Measurements from ENCODE around the gene PLPP3. TPM values are rescaled to one million over a fixed set of nuclear protein-coding genes. Genes with fewer than 3 reads are reported as not detected.

PLPP3 gene
- total RNA-seq, 1 donor from 2014 or later: not detected

GRCh38 chr1:56490619-56491018 lies 88.7 kb downstream of the PLPP3 start:
- Mint-ChIP-seq H3K4me1 (ENCODE audit: low read depth) (no peaks in the 10 kb centered on the region), H3K36me3 (ENCODE audit: low read depth) (no peaks in the 10 kb centered on the region), H3K27ac (no peak overlapping the region), H3K4me3 (ENCODE audit: low read depth) (no peak overlapping the region), H3K9me3 (no peaks in the 10 kb centered on the region), H3K27me3 (ENCODE audit: low read depth) (no peaks in the 10 kb centered on the region)
- intact Hi-C loops (cut with micrococcal nuclease): no loop called here
- no peak for DNase-seq (ENCODE audit: low spot score)

DNA sequence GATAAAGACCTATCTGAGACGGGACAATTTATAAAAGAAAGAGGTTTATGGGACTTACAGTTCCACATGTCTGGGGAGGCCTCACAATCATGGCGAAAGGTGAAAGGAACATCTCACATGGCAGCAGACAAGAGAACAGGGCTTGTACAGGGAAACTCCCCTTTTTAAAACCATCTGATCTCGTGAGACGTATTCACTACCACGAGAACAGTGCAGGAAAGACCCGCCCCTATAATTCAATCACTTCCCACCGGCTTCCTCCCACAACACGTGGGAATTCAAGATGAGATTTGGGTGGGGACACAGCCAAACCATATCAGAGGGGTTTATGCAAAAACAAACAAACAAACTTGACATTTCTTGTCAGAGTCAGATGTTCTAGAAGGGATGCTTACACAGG lies 89.7 kb downstream of the PLPP3 start:
- no peaks in the 10 kb centered on the region for H3K4me1 Mint-ChIP-seq (ENCODE audit: low read depth)
- H3K9me3 Mint-ChIP-seq: no peaks in the 10 kb centered on the region
- H3K4me3 Mint-ChIP-seq (ENCODE audit: low read depth): no peak overlapping the region
- no peaks in the 10 kb centered on the region for H3K27me3 Mint-ChIP-seq (ENCODE audit: low read depth)
- intact Hi-C loops (cut with micrococcal nuclease): no loop called here
- no peak for DNase-seq (ENCODE audit: low spot score)
- H3K27ac Mint-ChIP-seq: no peak overlapping the region
- no peaks in the 10 kb centered on the region for H3K36me3 Mint-ChIP-seq (ENCODE audit: low read depth)

GRCh38 chr1:56484695-56485094 lies 94.7 kb downstream of the PLPP3 start:
- DNase-seq (ENCODE audit: low spot score): no peak
- Mint-ChIP-seq H3K36me3 (ENCODE audit: low read depth) (no peaks in the 10 kb centered on the region), H3K27ac (no peak overlapping the region), H3K27me3 (ENCODE audit: low read depth) (peaks cover 2% of the 10 kb centered on the region), H3K4me3 (ENCODE audit: low read depth) (no peak overlapping the region), H3K9me3 (no peaks in the 10 kb centered on the region), H3K4me1 (ENCODE audit: low read depth) (no peaks in the 10 kb centered on the region)
- intact Hi-C loops (cut with micrococcal nuclease): no loop called here

DNA sequence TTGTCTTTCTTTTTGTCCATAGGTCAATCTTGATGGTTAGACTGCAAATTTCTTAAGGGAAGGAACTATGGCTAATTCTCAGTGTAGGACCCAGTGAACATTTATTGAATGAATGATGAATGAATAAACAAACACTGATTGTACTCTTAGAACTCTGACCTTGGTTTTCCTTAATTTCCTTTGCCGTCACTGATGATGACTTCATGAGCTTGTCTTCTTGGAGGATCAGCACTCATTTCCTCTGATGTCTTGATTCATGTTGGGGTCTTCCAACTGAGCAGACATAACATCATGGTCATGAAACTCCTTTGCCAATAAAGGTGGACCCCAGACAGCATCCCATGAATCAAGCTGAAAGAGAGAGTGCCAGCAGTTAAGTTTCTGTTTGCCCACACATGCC lies 96.3 kb downstream of the PLPP3 start:
- H3K4me1 Mint-ChIP-seq (ENCODE audit: low read depth): no peaks in the 10 kb centered on the region
- DNase-seq (ENCODE audit: low spot score): no peak
- no peaks in the 10 kb centered on the region for H3K36me3 Mint-ChIP-seq (ENCODE audit: low read depth)
- intact Hi-C loops (cut with micrococcal nuclease): no loop called here
- H3K4me3 Mint-ChIP-seq (ENCODE audit: low read depth): no peak overlapping the region
- H3K27ac Mint-ChIP-seq: no peak overlapping the region
- no peaks in the 10 kb centered on the region for H3K9me3 Mint-ChIP-seq
- peaks cover 13% of the 10 kb centered on the region for H3K27me3 Mint-ChIP-seq (ENCODE audit: low read depth)

DNA sequence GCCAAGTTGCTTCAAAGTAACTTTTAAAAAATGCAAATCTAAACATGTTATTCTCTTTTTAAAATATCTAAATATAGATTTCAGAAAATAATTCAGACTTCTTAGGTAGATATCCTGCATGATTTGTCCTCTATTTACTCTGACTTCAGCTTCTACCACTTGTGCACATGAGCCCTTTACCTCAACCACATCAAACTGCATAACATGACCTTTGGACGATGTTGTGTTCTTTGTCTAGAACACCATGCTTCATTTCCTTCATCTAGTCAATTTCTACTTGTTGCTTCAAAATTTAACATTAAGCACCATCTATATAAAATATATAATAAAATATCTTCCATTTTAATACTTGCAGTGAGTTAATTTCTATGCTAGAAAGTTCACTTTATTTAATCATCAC lies 96.9 kb downstream of the PLPP3 start:
- H3K27me3 Mint-ChIP-seq (ENCODE audit: low read depth): peaks cover 15% of the 10 kb centered on the region
- H3K4me3 Mint-ChIP-seq (ENCODE audit: low read depth): no peak overlapping the region
- H3K27ac Mint-ChIP-seq: no peak overlapping the region
- DNase-seq (ENCODE audit: low spot score): no peak
- H3K36me3 Mint-ChIP-seq (ENCODE audit: low read depth): no peaks in the 10 kb centered on the region
- H3K4me1 Mint-ChIP-seq (ENCODE audit: low read depth): no peaks in the 10 kb centered on the region
- intact Hi-C loops (cut with micrococcal nuclease): no loop called here
- no peaks in the 10 kb centered on the region for H3K9me3 Mint-ChIP-seq

GRCh38 chr1:56481140-56481694 lies 98.1 kb downstream of the PLPP3 start:
- H3K27ac Mint-ChIP-seq: no peak overlapping the region
- DNase-seq (ENCODE audit: low spot score): no peak
- no peaks in the 10 kb centered on the region for H3K36me3 Mint-ChIP-seq (ENCODE audit: low read depth)
- no peaks in the 10 kb centered on the region for H3K9me3 Mint-ChIP-seq
- H3K4me3 Mint-ChIP-seq (ENCODE audit: low read depth): no peak overlapping the region
- no peaks in the 10 kb centered on the region for H3K4me1 Mint-ChIP-seq (ENCODE audit: low read depth)
- intact Hi-C loops (cut with micrococcal nuclease): no loop called here
- H3K27me3 Mint-ChIP-seq (ENCODE audit: low read depth): peaks cover 23% of the 10 kb centered on the region

DNA sequence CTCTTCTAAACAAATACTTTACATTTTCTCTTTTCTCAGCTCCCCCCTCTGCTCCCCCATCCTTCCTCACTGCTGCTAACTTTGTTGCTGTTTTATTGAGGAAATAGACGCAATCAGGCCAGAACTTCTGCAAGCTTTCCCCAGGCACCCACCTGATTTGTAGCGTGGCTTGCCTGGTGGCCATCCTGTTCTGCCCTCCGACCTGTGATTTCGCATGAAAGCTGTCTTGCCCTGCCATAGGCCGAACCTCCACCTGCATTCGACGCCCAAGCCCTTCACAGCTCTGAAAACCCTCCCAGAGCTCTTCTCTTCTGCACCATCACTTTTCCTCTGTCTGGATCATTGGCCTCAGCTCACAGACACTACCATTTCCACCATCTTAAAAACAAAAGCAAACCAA lies 100.6 kb downstream of the PLPP3 start:
- intact Hi-C loops (cut with micrococcal nuclease): no loop called here
- H3K4me1 Mint-ChIP-seq (ENCODE audit: low read depth): no peaks in the 10 kb centered on the region
- no peak overlapping the region for H3K27ac Mint-ChIP-seq

DNA sequence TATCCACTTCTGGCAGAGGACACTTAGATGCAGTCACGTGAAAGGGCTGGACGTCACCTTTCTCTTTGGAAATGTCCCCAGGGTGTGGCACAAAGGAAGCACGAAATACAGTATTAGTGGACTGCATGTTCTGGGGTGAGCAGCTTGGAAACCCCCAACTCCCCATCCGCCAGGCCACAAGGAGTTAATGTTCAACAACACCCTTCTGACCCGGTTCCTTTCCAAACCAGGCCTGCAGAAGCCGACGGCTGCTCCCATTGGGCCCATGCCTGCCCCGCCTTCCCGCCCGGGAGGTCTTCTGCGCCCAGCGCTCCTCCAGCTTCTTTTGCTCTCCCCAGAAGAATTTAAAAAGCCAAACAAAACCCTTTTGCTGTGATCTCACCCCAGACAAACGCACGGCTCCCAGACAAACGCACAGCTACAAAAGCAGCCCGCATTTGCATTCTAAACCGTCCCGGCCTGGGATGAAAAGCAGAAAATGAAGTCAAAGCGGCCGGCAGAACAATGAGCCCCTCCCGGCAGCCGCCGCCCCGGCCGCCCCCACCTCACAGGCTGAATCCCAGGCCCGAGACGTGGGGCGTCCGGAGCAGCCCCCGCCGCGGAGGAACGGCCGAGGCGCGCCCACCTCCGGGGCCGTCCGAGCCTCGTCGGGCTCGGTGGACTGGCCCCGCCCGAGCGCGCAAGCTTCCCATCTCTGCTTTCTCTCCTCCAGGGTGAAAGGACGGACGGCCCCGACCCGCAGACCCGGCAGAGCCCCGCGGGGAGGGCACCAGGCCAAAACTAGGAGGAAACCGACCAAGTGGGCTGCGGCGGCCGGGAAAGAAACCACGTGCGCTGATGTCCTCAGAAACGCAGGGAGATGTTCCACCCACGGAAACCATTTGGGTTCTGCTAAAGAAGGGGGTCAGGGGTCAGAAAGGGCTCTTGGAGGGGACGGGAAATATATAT lies 101.9 kb downstream of the PLPP3 start:
- no peaks in the 10 kb centered on the region for H3K4me1 Mint-ChIP-seq (ENCODE audit: low read depth)

More for the DNA sequence above, 100.6 kb downstream of the PLPP3 start:
- Mint-ChIP-seq H3K9me3 (no peaks in the 10 kb centered on the region), H3K27me3 (ENCODE audit: low read depth) (peaks cover 25% of the 10 kb centered on the region), H3K4me3 (ENCODE audit: low read depth) (no peak overlapping the region), H3K36me3 (ENCODE audit: low read depth) (no peaks in the 10 kb centered on the region)
- DNase-seq (ENCODE audit: low spot score): no peak

DNA sequence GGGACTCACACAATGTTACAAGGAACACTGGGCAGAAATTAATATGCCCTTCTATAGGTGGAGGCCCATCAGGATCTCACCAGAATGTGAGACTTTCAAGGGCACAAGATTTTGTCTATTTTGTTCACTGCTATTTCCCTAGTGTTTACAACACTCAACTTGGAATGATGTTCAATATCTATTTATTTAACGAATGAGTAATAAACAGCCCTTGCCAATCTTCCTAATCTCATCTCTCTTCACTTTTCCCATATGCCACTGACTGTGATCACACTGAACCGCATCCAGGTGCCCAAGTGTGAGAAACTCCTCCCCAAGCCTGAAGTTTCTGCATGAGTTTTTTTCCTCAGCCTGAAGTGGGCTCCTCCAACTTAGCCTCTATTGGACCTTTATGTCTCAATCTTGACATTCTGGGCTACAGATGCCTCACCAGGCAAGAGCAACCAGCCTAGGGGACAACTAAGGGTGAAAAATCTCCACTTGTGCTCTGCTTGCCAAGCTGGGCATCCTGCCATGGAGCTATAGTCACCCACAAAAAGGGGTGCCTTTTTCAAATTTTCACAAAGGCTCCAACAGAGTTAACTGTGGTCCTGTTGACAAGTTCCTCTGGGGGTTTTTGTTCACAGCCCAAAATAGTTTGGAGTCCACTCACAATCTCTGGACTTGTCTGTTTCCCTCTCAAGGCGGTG lies 105.6 kb downstream of the PLPP3 start:
- Mint-ChIP-seq H3K27ac (no peak overlapping the region), H3K4me1 (ENCODE audit: low read depth) (no peaks in the 10 kb centered on the region), H3K9me3 (no peaks in the 10 kb centered on the region), H3K27me3 (ENCODE audit: low read depth) (peaks cover 19% of the 10 kb centered on the region), H3K4me3 (ENCODE audit: low read depth) (no peak overlapping the region), H3K36me3 (ENCODE audit: low read depth) (no peaks in the 10 kb centered on the region)
- intact Hi-C loops (cut with micrococcal nuclease): no loop called here
- no peak for DNase-seq (ENCODE audit: low spot score)

More for the DNA sequence above, 101.9 kb downstream of the PLPP3 start:
- no peak for DNase-seq (ENCODE audit: low spot score)
- Mint-ChIP-seq H3K4me3 (ENCODE audit: low read depth) (no peak overlapping the region), H3K9me3 (no peaks in the 10 kb centered on the region), H3K27ac (no peak overlapping the region), H3K27me3 (ENCODE audit: low read depth) (peaks cover 25% of the 10 kb centered on the region), H3K36me3 (ENCODE audit: low read depth) (no peaks in the 10 kb centered on the region)
- intact Hi-C loops (cut with micrococcal nuclease): no loop called here

DNA sequence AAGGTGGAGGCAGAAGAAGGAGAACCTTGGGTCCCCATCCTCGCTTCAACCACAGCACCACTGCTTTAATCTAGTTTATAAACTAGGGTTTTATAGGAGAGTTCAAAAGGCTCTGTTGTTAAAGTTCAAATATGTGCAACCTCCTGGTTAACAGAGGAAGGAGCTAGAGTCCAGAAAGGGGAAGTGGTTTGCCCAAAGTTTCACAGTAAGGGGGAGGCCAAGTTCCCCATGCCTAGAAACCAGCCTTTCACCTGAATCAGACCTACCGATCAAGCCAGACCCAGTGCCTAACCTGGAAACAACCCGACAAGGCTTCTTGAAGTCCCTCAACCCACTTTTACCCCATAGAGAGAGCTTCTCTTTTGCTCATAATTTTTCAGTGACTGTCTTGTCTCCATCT lies 106.5 kb downstream of the PLPP3 start:
- no peak overlapping the region for H3K27ac Mint-ChIP-seq
- H3K36me3 Mint-ChIP-seq (ENCODE audit: low read depth): no peaks in the 10 kb centered on the region
- intact Hi-C loops (cut with micrococcal nuclease): no loop called here
- H3K4me3 Mint-ChIP-seq (ENCODE audit: low read depth): no peak overlapping the region
- H3K9me3 Mint-ChIP-seq: no peaks in the 10 kb centered on the region
- H3K27me3 Mint-ChIP-seq (ENCODE audit: low read depth): peaks cover 13% of the 10 kb centered on the region
- no peak for DNase-seq (ENCODE audit: low spot score)
- H3K4me1 Mint-ChIP-seq (ENCODE audit: low read depth): no peaks in the 10 kb centered on the region

DNA sequence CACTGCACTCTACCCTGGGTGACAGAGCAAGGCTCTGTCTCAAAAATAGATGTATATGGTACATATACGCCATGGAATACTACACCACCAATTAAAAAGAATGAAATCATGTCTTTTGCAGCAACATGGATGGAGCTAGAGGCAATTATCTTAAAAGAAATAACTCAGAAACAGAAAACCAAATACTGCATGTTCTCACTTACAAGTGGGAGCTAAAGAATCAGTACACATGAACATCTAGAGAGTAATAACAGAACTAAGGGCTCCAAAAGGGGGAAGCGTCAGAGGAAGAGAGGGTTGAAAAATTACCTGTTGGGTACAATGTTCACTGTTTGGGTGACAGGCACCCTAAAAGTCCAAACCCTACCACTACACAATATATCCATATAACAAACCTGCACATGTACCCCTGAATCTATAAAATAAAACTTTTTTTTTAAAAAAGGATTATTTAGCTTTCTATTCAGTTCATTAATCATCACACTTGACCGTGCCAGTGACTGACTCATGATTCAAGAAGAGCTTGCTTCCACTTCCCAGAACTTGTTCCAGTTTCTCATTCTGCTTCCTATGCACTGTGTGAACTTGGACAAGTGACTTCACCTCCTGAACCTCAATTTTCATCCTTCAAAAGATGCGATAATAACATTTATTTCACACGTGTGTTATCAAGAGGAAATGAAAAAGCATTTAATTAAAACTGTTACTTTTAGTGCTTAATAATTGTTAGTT lies 109.6 kb downstream of the PLPP3 start:
- Mint-ChIP-seq H3K27me3 (ENCODE audit: low read depth) (no peaks in the 10 kb centered on the region), H3K36me3 (ENCODE audit: low read depth) (no peaks in the 10 kb centered on the region), H3K4me1 (ENCODE audit: low read depth) (no peaks in the 10 kb centered on the region), H3K27ac (no peak overlapping the region), H3K9me3 (no peaks in the 10 kb centered on the region), H3K4me3 (ENCODE audit: low read depth) (no peak overlapping the region)
- DNase-seq (ENCODE audit: low spot score): no peak
- intact Hi-C loops (cut with micrococcal nuclease): no loop called here

DNA sequence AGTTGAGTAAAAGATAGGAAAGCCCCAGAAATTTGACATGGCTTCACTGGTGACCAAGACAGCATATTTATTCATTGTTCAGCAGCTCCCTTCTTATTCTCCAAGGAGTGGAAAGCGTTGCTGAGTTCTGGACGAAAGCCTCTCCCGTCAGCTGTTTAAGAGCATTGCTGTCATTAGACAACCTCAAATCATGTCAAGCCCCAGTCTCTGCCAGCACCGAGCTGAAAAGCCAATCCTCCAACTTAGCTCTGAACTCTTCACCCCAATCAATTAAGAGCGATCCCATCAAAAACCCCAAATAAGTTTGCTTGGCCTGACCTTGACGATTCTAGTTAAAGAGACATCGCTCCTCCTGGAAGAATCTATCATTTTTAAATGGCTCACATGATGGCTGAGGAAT lies 110.8 kb downstream of the PLPP3 start:
- no peaks in the 10 kb centered on the region for H3K27me3 Mint-ChIP-seq (ENCODE audit: low read depth)
- DNase-seq (ENCODE audit: low spot score): no peak
- no peaks in the 10 kb centered on the region for H3K36me3 Mint-ChIP-seq (ENCODE audit: low read depth)
- intact Hi-C loops (cut with micrococcal nuclease): no loop called here
- H3K4me1 Mint-ChIP-seq (ENCODE audit: low read depth): no peaks in the 10 kb centered on the region
- H3K9me3 Mint-ChIP-seq: no peaks in the 10 kb centered on the region
- H3K4me3 Mint-ChIP-seq (ENCODE audit: low read depth): no peak overlapping the region
- no peak overlapping the region for H3K27ac Mint-ChIP-seq

Data from activated T-helper 2 cell treated with anti-CD3 and anti-CD28 coated beads, Interferon-gamma antibody, Interleukin-2, Interleukin-4, amounts not matched to agents 10 μg/mL and 5 μg/mL and 100 μg/mL, durations not matched to agents 14 hours and 24 hours and 36 hours (primary cell).